Subcutaneous abdominal adipose tissue (tissue), 5 donors: Measurements from ENCODE around the gene C12orf50.
"Not testable (repeated sequence)": the region's sequence is repeated elsewhere in the genome, so short reads cannot be mapped to it uniquely, and the experiment has no call there.

Experiments
- H3K27ac ChIP-seq: one replicate; pipeline ENCODE4 v1.7.0; 2013; ENCODE audit warnings: low read depth, mild to moderate bottlenecking, inconsistent platforms, low read length, moderate library complexity
- H3K27me3 ChIP-seq, 5 donors: one replicate each; pipeline ENCODE4 v1.7.0; 2013; ENCODE audit warnings: low read length in 5 of 5, inconsistent platforms in 1 of 5; ENCODE audit not compliant: control insufficient read depth in 5 of 5, insufficient read depth in 4 of 5
- H3K36me3 ChIP-seq, 5 donors: one replicate each; pipeline ENCODE4 v1.7.0; 2013; ENCODE audit warnings: low read length in 5 of 5; ENCODE audit not compliant: control insufficient read depth in 5 of 5, insufficient read depth in 5 of 5
- H3K4me1 ChIP-seq, 5 donors: one replicate each; pipeline ENCODE4 v1.7.0; 2013; ENCODE audit warnings: low read length in 5 of 5, mild to moderate bottlenecking in 3 of 5, moderate library complexity in 1 of 5; ENCODE audit not compliant: control insufficient read depth in 5 of 5, insufficient read depth in 5 of 5
- H3K4me3 ChIP-seq, 5 donors: one replicate each; pipeline ENCODE4 v1.7.0; 2013; ENCODE audit warnings: low read length in 5 of 5, low read depth in 1 of 5
- H3K9ac ChIP-seq, 5 donors: one replicate each; pipeline ENCODE4 v1.7.0; 2013; ENCODE audit warnings: low read length in 5 of 5, mild to moderate bottlenecking in 4 of 5, moderate library complexity in 3 of 5
- H3K9me3 ChIP-seq, 5 donors: one replicate each; pipeline ENCODE4 v1.7.0; 2013; ENCODE audit warnings: low read length in 5 of 5; ENCODE audit not compliant: control insufficient read depth in 5 of 5
- donor health status: healthy.
- donor health status: healthy.
- donor health status: healthy.
- donor health status: healthy.
- donor health status: healthy.

The C12orf50 gene

DNA sequence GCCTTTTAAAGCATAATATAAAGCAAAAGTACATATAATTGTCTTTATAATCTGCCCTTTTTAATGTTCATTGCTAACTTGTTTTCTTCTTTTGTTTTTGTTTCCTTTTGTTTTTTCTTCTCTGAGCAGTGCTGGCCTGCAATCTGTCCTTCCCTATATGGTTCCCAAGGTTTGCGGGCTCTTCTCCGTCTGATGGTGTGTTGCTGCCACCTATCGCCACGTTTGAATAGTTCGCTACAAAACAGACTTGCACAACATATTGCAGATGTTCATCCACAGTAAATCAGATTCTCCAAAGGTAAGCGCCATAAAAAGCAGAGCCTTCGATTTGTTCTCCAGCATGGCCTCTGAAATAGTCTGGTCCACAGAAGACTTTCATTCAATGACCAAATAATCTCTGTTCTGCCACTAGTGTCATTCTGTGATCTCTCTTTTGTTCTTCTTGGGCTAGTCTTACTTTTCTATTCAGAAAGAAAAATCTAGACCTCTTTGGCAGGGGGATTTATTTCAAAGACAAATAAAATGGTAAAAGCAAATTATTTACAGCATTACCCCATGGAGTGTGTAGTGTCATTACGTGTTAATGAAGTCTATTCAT is 33.5 kb downstream of the C12orf50 start:
- Histone ChIP-seq H3K4me1 (no peaks in the 10 kb centered on the region), H3K27ac (no peak overlapping the region), H3K27me3 (no peaks in the 10 kb centered on the region), H3K9ac (no peak overlapping the region), H3K36me3 (no peaks in the 10 kb centered on the region), H3K4me3 (no peak overlapping the region), H3K9me3 (no peaks in the 10 kb centered on the region)

DNA sequence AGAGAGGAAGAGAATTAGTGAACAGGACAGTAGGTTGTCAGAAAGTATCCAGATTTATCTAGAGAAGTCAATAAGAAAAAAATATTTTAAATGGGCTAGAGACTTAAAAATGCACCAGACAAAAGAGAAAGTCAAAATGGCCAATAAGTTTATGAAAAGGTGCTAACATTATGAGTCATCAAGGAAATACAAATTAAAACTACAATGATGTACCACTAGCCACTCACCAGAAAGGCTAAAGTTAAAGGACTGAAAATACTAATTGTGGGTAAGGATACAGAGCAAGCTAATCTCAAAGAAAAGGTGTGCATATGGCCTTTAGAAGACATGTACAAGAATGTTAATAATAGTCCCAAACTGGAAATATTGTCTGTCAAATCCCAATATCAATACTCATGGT is 37.7 kb downstream of the C12orf50 start:
- Histone ChIP-seq H3K9ac (no peak overlapping the region), H3K9me3 (no peaks in the 10 kb centered on the region), H3K4me1 (no peaks in the 10 kb centered on the region), H3K36me3 (no peaks in the 10 kb centered on the region), H3K27me3 (no peaks in the 10 kb centered on the region), H3K4me3 (no peak overlapping the region), H3K27ac (no peak overlapping the region)

DNA sequence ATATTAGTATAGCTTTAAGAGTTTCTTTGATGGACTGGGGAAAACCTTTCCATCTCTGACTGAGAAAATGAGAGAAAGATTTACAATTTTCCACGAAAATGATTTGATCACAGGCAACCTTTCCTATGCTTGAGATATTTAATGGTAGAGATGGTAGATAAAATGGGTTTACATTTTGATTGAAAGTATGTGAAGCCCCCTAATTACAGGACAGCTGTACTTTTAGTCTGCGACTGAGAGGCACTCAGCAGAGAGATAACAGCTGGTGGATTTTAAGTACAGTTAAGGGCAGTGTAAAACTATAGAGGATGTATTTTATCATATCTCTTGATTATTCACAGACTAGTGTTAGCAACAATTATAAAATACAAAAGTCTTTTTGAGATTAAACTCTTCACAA is 40.7 kb downstream of the C12orf50 start:
- H3K9ac ChIP-seq: no peak overlapping the region
- H3K36me3 ChIP-seq: no peaks in the 10 kb centered on the region
- H3K4me3 ChIP-seq: no peak overlapping the region
- H3K27ac ChIP-seq: no peak overlapping the region
- H3K9me3 ChIP-seq: no peaks in the 10 kb centered on the region
- no peaks in the 10 kb centered on the region for H3K4me1 ChIP-seq
- no peaks in the 10 kb centered on the region for H3K27me3 ChIP-seq

DNA sequence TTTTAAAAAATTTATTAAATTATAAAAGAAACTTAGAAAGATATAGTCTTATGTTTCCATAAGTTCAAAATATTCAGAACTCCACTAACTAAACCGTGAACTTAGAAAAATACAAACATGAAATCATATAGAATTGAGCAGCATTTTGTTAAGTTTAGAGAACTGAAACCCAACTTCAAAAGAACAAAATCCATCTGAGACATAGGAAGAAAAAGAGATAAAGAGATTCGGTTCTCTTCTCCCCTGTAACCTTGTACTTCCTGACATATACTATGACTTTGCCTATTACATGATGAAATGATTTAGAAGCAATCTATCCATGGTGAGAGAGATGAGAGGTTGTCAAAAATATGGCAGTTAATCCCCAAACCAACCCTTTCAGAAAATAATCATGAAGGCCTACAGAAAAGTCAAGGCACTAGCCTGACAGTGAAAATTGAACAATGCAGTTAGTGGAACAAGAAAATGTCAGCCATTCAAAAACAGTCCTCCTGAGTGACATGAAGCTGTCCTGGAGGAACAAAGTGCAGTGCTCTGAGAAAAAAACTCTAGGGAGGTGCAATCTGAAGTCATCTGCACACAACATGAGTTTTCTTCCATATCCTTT is 44.0 kb downstream of the C12orf50 start:
- Histone ChIP-seq H3K9me3 (no peaks in the 10 kb centered on the region), H3K4me3 (no peak overlapping the region), H3K36me3 (no peaks in the 10 kb centered on the region)

DNA sequence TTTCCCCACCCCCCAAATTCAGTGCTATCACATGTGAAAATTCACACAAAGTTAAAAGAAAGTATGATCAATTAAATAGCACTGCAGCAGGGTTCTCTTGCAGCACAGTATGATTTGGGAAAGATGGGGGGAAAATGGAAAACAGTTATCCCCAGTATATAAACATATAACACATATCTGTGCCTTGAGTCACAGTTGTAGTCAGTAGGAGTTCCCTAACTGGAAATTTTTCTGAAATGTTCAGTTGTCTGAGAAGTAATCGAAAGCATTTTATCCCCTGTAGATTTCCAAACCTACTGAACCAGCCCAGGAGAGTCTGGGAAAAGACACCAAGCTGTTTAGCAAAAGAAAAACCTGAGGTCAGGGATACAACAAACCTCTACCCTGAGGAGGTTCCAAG is 47.0 kb downstream of the C12orf50 start:
- H3K9me3 ChIP-seq: no peaks in the 10 kb centered on the region
- H3K36me3 ChIP-seq: no peaks in the 10 kb centered on the region
- H3K27me3 ChIP-seq: no peaks in the 10 kb centered on the region
- H3K4me3 ChIP-seq: no peak overlapping the region
- no peak overlapping the region for H3K9ac ChIP-seq
- H3K4me1 ChIP-seq: no peaks in the 10 kb centered on the region
- H3K27ac ChIP-seq: no peak overlapping the region

More for the DNA sequence above, 44.0 kb downstream of the C12orf50 start:
- H3K9ac ChIP-seq: no peak overlapping the region
- no peaks in the 10 kb centered on the region for H3K4me1 ChIP-seq
- H3K27ac ChIP-seq: no peak overlapping the region
- no peaks in the 10 kb centered on the region for H3K27me3 ChIP-seq

DNA sequence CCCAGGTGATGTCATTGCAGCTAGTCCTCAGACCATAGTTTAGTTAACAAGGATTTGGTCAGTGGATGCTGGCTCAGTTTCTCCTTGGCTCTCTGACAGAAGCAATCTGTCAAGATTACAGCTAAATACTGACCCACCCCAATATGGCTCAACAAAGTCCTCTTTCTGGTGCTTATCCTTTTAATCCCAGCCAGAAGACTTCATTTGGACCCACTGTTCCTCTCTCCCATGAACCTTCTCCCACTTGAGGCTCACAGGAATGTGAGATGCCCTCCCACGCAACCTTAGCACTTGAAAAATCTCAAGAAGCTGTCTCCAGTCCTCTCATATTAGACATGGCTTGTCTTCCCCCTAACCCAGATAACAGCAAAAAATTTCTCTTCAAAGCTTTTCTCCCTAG is 47.7 kb downstream of the C12orf50 start:
- H3K9me3 ChIP-seq: no peaks in the 10 kb centered on the region
- H3K4me1 ChIP-seq: no peaks in the 10 kb centered on the region
- no peaks in the 10 kb centered on the region for H3K27me3 ChIP-seq
- no peak overlapping the region for H3K27ac ChIP-seq
- H3K36me3 ChIP-seq: no peaks in the 10 kb centered on the region
- no peak overlapping the region for H3K9ac ChIP-seq
- H3K4me3 ChIP-seq: no peak overlapping the region

DNA sequence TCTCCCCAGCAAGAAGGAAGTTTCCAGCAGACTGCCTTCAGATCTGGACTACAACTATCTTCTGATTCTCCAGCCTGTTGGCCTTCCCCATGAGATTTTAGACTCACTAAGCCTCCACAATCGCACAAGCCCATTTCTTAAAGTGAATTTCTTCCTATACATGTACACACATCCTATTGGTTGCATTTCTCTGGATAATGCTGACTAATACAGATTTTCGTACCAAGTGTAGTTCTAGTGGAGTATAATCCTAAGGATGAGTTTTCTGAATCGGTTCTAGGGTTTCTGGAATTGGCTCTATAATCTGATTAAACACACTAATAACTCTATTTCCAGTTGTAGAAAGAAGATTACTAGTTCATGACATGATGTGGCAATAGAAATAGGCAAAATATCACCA is 53.3 kb downstream of the C12orf50 start:
- Histone ChIP-seq H3K9ac (no peak overlapping the region), H3K4me1 (no peaks in the 10 kb centered on the region), H3K27me3 (no peaks in the 10 kb centered on the region)

DNA sequence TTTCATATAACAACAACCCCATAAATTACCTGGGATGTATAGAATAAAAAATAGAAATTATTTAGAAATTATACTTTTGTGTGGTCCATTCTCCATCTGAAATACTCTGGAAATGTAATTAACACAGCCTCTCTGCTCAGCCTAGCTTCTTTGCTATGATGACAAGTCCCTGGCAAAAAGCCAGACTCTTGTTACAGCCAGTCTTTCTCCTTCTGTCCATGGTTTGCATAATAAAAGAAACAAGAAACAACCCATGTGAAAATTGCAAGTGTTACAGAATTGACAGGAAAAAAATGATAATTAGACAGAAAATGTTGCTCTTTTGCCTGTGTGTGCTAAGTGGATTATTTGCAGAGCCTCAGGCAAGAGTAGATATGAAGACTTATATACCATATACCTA is 61.3 kb downstream of the C12orf50 start:
- Histone ChIP-seq H3K4me1 (no peaks in the 10 kb centered on the region), H3K9ac (no peak overlapping the region), H3K36me3 (no peaks in the 10 kb centered on the region), H3K27me3 (no peaks in the 10 kb centered on the region), H3K4me3 (no peak overlapping the region), H3K9me3 (no peaks in the 10 kb centered on the region), H3K27ac (no peak overlapping the region)

More for the DNA sequence above, 53.3 kb downstream of the C12orf50 start:
- H3K36me3 ChIP-seq: no peaks in the 10 kb centered on the region
- no peaks in the 10 kb centered on the region for H3K9me3 ChIP-seq
- no peak overlapping the region for H3K27ac ChIP-seq
- no peak overlapping the region for H3K4me3 ChIP-seq

DNA sequence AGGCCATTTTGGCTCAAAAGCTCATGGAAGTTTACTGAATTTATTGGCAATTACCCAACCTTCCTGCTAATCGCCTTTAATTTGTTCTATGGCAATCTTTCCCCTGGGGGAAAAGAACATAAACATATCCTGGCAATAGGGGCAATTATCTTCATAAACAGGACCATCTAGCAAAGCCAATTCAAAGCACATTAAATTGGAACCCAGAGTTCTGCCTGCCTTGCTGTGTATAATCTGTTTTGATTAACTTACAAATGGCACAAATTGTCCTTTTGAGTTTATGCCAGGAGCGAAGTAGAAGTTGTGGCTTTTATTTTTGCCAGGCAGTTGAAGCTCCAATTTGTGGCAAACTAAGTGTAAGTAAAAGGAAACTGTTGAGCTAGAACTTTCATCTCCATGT is 68.6 kb downstream of the C12orf50 start:
- Histone ChIP-seq H3K9ac (no peak overlapping the region), H3K27me3 (no peaks in the 10 kb centered on the region), H3K9me3 (no peaks in the 10 kb centered on the region), H3K27ac (no peak overlapping the region), H3K4me3 (no peak overlapping the region), H3K36me3 (no peaks in the 10 kb centered on the region), H3K4me1 (no peaks in the 10 kb centered on the region)

DNA sequence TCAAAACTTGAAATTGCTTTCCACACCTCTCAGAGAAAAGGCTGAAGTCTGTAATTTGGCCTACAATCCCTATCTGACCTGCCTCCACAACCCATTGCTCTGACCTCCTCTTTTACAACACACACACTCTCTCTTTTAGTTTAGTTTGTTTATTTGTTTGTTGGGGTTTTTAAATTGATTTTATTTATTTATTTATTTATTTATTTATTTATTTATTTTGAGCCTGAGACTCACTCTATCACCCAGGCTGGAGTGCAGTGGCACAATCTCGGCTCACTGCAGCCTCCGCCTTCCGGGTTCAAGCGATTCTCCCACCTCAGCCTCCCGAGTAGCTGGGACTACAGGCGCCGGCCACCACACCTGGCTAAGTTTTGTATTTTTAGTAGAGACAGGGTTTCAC is 75.2 kb downstream of the C12orf50 start:
- not testable (repeated sequence) for H3K36me3 ChIP-seq, H3K27me3 ChIP-seq, H3K9ac ChIP-seq, H3K27ac ChIP-seq, H3K9me3 ChIP-seq, H3K4me3 ChIP-seq, H3K4me1 ChIP-seq
